Stimulated activated CD4-positive, alpha-beta T cell treated with anti-CD3 and anti-CD28 coated beads, Interleukin-12 subunit alpha, Interleukin-12 subunit beta, amount 100 ng/mL, for 48 hours (primary cell): Measurements from ENCODE around the gene RNF213.
A peak's percentile ranks its signal among the peaks of the same experiment; 100 is the strongest.

Experiments
- DNase-seq, 3 donors: peaks; one replicate each; pipeline ENCODE4 v3.0.0-alpha.2; 2020; ENCODE audit warnings: low read depth in 2 of 3, low spot score in 1 of 3

Gene RNF213

GRCh38 chr17:80347536-80347935 is 86.9 kb downstream of the RNF213 start:
- no peak for DNase-seq

DNA sequence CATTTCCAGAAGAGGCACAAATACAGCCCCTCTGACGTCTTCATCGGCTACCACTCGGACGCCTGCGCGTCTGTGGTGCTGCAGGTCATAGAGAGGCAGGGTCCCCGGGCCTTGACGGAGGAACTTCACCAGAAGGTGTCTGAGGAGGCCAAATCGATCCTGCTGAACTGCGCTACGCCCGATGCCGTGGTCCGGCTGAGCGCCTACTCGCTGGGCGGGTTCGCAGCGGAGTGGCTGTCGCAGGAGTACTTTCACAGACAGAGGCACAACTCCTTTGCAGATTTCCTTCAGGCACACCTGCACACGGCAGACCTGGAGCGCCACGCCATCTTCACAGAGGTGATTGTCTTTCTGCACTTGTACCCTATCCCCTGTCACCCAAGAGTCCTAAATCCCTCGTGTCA is 87.3 kb downstream of the RNF213 start:
- no peak for DNase-seq

DNA sequence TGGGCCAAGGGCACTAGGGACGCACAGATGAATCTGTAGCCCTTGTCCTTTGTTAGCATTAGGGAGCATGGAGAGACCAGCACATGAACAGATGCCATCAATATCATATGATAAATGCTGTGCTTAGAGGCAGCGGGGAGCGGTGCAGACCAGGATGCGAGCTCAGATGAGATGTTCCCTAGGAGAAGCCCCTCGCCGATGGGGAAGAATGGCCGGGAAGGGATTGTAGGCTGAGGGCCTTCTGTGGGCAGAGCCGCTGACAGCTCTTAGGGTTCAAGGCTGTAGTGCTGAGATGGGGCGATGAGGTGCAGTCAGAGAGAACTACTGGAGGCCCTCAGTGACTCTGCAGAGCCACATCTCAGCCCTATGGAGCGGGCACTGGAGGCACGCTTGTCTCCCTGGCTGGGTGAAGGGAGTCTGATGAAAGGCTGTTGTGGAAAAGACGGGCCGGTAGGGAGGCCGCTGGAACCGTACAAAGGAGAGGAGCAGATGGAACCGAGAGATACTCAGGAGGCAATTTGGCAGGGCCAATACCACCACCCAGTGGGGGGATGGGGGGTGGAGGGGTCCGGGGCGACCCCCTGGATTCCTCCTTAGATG is 88.0 kb downstream of the RNF213 start:
- no peak for DNase-seq

GRCh38 chr17:80349151-80349651 is 88.5 kb downstream of the RNF213 start:
- no peak for DNase-seq

DNA sequence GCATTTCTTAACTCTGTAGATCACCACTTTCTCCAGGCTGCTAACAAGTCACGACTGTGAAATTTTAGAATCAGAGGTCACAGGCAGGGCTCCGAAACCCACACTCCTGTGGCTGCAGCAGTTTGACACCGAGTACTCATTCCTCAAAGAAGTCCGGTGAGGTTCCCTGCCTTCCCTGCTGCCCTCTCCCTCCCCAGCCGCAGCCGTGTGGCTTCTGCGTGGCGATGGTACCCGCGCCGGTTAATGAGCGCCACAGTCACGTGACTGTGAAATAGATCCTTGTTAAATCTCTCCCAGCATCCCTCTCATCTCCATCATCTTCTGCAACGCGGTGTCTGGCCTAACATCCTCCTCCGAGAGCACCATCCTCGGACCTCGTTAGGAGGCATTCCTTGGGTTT is 89.1 kb downstream of the RNF213 start:
- no peak for DNase-seq

GRCh38 chr17:80352216-80352895 is 91.7 kb downstream of the RNF213 start:
- no peak for DNase-seq

- DNase-seq = no peak
Observed at GRCh38 chr17:80352991-80353665, 92.5 kb downstream of the RNF213 start.

DNA sequence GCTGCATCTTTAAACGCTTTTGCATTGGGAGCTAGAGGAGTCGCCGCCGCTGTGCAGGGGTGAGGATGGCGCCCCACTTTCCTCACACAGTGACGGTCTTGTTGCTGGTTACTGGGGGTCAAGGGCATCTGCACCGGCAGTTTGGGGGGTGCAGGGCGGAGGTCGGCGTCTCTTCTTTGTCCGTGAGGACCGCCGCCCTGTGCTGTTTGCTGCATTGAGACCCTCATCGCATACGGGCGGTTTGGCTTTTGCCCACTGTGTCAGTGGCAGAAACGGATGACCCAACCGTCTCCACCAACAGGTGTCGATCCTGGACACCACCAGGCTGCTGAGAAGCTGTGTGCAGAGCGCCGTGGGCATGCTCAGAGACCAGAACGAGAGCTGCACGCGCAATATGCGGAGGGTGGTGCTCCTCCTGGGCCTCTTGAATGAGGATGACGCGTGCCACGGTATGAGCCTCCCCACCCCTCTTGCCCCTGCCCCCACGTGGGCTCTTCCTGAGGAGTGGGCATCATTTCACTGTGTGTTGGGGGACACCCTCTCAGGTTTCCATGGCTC is 93.1 kb downstream of the RNF213 start:
- no peak for DNase-seq

DNA sequence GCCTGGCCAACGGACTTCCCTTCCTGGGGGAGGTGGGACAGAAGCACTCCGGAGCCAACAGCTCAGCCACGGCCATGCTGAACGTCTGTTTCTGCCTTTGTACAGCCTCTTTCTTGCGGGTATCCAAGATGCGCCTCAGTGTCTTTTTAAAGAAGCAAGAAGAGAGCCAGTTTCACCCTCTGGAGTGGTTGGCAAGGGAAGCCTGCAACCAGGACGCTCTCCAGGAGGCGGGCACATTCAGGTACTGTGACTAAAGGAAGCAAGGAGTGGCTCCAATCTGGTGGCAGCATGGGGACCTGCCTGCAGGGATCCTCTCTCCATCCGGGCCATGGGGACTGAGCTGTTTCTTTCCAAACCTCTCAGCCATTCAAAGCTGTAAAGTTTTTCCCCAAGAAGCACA is 93.7 kb downstream of the RNF213 start:
- no peak for DNase-seq

DNA sequence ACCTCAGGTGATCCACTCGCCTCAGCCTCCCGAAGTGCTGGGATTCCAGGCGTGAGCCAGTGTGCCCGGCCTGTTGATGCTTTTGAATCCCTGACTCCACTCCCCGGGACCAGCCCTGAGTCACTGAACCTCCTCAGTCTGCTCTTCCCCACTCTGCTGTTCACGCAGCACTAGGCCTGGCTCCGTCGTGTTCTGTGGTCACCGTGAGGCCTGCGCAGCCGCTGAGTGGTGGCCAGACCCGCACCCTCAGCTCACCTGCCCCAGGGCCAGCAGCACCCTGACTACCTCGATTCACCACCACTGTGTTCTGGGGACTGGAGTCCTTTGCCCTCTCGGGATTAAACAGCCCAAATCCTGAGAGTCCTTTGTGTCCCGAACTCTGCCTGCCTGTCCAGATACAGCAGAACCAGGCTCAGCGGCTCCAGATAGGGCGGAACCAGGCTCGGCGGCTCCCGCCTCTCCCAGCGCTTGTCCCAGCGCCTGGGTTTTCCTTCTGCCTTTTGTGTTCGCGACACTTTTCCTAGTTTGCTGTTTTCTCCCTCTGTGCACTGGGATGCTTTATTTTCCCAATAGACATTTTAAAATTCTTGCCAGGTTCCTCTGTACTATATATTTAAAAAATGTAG is 95.7 kb downstream of the RNF213 start:
- no peak for DNase-seq

- no peak for DNase-seq
Observed at GRCh38 chr17:80358131-80358530, 97.5 kb downstream of the RNF213 start.

DNA sequence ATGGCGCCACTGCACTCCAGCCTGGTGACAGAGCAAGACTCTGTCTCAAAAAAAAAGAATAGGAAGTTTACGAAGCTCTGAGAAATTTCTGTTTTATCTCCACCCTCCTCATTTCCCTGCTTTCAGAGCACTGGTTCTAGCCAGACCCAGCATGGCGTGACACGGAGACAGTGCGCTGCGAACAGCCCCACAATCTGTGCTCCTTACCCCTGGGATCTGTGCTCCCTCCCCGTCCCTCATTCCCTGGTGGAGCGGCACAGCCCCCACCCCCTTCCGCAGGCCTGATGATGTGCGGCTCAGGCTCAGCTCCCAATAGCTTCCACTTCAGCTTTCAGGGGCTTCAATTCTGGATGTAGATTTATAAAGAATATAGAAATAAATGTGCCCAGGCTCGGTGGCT is 98.2 kb downstream of the RNF213 start:
- no peak for DNase-seq

DNA sequence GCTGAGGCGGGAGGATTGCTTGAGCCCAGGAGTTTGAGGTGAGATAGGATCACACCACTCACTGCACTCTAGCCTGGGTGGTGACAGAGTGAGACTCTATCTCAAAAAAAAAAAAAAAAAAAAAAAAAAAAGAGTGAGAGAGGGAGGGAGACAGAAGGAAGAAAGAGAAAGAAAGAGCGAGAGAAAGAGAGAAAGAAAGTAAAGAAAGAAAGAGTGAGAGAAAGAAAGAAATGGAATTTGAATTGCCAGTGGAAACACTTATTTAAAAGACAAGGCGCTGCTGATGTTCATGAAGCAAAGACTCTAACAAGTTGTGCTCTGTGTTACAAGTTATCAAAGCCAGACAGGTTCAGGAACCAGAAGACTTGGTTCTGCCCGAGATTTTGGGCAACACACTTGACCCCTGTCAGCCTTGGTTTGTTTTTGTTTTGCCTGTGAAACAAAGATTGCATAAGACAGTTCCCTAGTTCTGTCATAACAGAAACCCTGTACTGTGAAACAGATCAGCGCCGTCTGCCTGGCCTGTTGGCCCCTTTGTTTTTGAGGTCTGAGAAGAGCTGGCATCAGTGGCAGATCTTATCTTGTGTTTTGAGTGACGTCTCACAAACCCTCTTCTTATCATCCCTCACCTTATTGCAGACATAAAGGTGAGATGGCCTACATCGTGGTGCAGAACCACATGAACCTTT is 98.9 kb downstream of the RNF213 start:
- DNase-seq = no peak

DNA sequence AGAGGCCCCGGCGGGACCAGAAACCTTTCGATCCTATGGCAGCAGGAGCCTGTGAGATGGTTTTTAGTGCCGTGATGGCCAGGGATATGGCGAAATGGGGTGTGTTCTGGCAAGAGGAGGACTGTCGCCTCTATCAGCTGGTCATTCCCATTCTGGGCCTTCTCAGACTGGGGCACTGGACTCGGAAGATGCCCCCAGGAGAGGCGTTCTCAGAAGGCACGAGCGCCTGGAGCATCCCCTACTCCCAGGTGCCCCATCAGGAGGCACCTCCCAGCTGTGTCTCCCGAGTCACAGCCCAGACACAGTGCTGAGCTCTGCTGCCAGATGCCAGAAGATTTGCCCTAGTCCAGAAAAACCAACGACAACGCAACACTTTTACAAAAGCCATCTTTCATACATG is 99.7 kb downstream of the RNF213 start:
- DNase-seq = no peak

GRCh38 chr17:80361495-80362220 is 101.0 kb downstream of the RNF213 start:
- DNase-seq = peak in 1 of 3 donors; percentile 21

DNA sequence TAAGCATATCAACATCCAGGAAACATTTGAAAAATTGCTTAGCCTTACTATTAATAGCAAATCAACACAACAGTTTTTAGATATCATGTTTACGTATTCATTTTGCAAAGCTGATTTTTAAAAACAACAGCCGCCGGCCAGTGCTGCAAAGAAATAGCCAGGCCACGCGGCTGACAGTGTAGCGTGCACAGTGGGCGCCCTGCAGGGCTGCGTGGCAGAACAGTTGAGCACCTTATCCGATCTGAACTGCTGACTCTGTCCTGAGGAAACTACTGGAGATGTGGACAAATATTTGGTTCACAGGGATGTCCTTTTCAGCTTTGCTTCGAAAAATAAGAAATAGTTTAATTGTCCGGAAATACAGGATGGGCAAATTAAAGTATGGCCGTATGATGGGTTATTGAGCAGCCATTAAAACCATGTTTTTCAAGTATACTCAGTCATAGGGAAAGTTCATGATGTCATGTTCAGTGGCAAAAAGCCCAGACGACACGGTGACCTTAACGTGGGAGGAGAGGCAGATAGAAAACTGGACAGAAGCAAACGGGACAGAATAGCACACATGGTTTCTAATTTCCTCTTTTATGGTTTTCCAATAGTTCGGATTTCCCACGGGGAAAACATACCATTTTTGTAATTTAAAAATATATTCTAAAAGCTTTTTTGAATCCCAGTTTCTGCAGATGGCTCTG is 101.9 kb downstream of the RNF213 start:
- no peak for DNase-seq

- DNase-seq = no peak
Observed at GRCh38 chr17:80363120-80363515, 102.5 kb downstream of the RNF213 start.

DNA sequence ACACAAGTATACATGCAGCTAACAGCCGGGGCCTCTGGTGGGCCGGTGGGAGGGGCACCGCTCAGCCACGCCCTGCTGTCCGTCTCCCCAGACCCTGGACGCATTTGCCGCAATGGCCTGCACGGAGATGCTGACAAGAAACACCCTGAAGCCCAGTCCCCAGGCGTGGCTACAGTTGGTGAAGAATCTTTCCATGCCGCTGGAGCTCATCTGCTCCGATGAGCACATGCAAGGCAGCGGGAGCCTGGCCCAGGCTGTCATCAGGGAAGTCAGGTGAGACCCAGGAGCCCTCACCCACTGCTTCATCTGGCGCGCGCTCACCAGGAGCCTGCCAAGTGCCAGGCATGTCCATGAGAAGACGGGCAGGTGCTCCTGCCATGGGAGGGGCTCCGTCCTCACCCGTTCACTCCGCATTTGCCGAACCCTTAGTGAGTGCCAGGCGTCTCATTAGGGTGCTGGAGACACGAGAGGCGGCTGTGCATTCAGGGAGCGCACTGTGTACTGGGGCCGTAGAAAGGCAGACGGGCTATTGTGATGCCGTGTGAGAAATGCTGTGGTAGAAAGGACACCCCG is 103.0 kb downstream of the RNF213 start:
- no peak for DNase-seq

GRCh38 chr17:80364091-80364691 is 103.5 kb downstream of the RNF213 start:
- DNase-seq = no peak
